Esophagus squamous epithelium (tissue), 5 donors: ENCODE results near the gene SLC25A51. TPM values are rescaled to one million over a fixed set of nuclear protein-coding genes. Genes with fewer than 3 reads are reported as not detected.

Experiments used
- DNase-seq: peaks from one replicate; lab custom pipeline; 2025; lab: John Stamatoyannopoulos, UW
- H3K27ac ChIP-seq, 4 donors: fragments of 200-600 bp; sonication (generic); one replicate each; pipeline ENCODE4 v1.5.1; 2016 to 2019; ENCODE audit warnings: mild to moderate bottlenecking in 1 of 4
- H3K27me3 ChIP-seq, 4 donors: fragments of 200-600 bp; sonication (generic); 1 replicate in 3 of 4; 2 replicates in 1 of 4; pipeline versions ENCODE4 v1.5.1 to v1.6.0; 2017 to 2021; ENCODE audit warnings: antibody characterized with exemption in 1 of 4
- H3K36me3 ChIP-seq, 3 donors: fragments of 200-600 bp; sonication (generic); one replicate each; pipeline ENCODE4 v1.5.1; 2016 to 2019
- H3K4me1 ChIP-seq, 3 donors: fragments of 200-600 bp; sonication (generic); one replicate each; pipeline ENCODE4 v1.5.1; 2017 to 2019
- H3K4me3 ChIP-seq, 4 donors: fragments of 200-600 bp; sonication (generic); 1 replicate in 3 of 4; 2 replicates in 1 of 4; pipeline ENCODE4 v1.5.1; 2016 to 2019; ENCODE audit warnings: mild to moderate bottlenecking in 2 of 4, moderate library complexity in 1 of 4
- H3K9me3 ChIP-seq, 3 donors: fragments of 200-600 bp; sonication (generic); one replicate each; pipeline ENCODE4 v1.5.1; 2016 to 2019
- CTCF ChIP-seq, 6 experiments: fragments of 450-650 bp in 4 of 6; fragments of 200-600 bp in 2 of 6; sonication (generic) in 2 of 6; IDR thresholded peaks; one replicate each; pipeline ENCODE4 v1.5.1; 2016 to 2019; ENCODE audit warnings: antibody characterized with exemption in 6 of 6, mild to moderate bottlenecking in 4 of 6, moderate library complexity in 4 of 6
- POLR2A ChIP-seq, 4 donors: fragments of 450-650 bp; IDR thresholded peaks; one replicate each; pipeline ENCODE4 v1.6.1; 2017; ENCODE audit warnings: antibody characterized with exemption in 4 of 4, mild to moderate bottlenecking in 4 of 4, moderate library complexity in 3 of 4
- WGBS, 2 donors: methylation state at CpG; one replicate each; pipeline ENCODE4 v1.1.5; 2018; 5-methylcytosine and 5-hydroxymethylcytosine counted together
- intact Hi-C: fragments of 100-400 bp; cut with DNase I; formaldehyde crosslinking; loops from one replicate; pipeline ENCODE4 v1.15.0; 2022
- total RNA-seq, 4 donors: library from RNA; depleted of rRNA; stranded (reverse); fragments of >200 nt; gene quantifications; one replicate each; pipeline ENCODE4 v1.1.0, GENCODE V29; 2016
- donor health status: DM: yes; HTN: yes; CAD: no.

Gene SLC25A51
- total RNA-seq, 4 donors from 2014 or later = 18.2 to 30.3 (median 20.3) TPM

GRCh38 chr9:37937366-37937765, 33.4 kb upstream of the SLC25A51 start:
- intact Hi-C loops = no loop called here
- WGBS, 2 donors = 78 to 93% methylated on average over 9 of the region's 9 CpGs
- DNase-seq = no peak
- H3K27me3 ChIP-seq = no peaks in the 10 kb centered on the region
- peak overlapping the region in 2 of 4 donors; percentile 26 to 43 for H3K27ac ChIP-seq
- H3K4me3 ChIP-seq = no peak overlapping the region
- H3K4me1 ChIP-seq = peaks cover 0 to 34% (median 19%) of the 10 kb centered on the region in 3 donors
- no peaks in the 10 kb centered on the region for H3K9me3 ChIP-seq
- H3K36me3 ChIP-seq = peaks cover 0 to 40% (median 0%) of the 10 kb centered on the region in 3 donors
- TF ChIP-seq POLR2A (IDR thresholded peaks at IDR 0.05) = no peak
- no peak for TF ChIP-seq CTCF (IDR thresholded peaks at IDR 0.05)

GRCh38 chr9:37936965-37937364, 33.0 kb upstream of the SLC25A51 start:
- intact Hi-C loops = no loop called here
- peaks cover 0 to 37% (median 0%) of the 10 kb centered on the region in 3 donors for H3K36me3 ChIP-seq
- H3K27me3 ChIP-seq = no peaks in the 10 kb centered on the region
- no peak for DNase-seq
- H3K4me1 ChIP-seq = peaks cover 0 to 32% (median 19%) of the 10 kb centered on the region in 3 donors
- WGBS, 2 donors = 29 to 48% methylated on average over 3 of the region's 4 CpGs
- no peaks in the 10 kb centered on the region for H3K9me3 ChIP-seq
- no peak overlapping the region for H3K27ac ChIP-seq
- no peak overlapping the region for H3K4me3 ChIP-seq
- TF ChIP-seq CTCF (IDR thresholded peaks at IDR 0.05) (no peak), POLR2A (IDR thresholded peaks at IDR 0.05) (no peak)

GRCh38 chr9:37936376-37936775, 32.4 kb upstream of the SLC25A51 start:
- Histone ChIP-seq H3K27me3 (no peaks in the 10 kb centered on the region), H3K4me3 (no peak overlapping the region), H3K36me3 (peaks cover 0 to 31% (median 0%) of the 10 kb centered on the region in 3 donors), H3K27ac (no peak overlapping the region), H3K4me1 (peaks cover 0 to 32% (median 19%) of the 10 kb centered on the region in 3 donors), H3K9me3 (no peaks in the 10 kb centered on the region)
- intact Hi-C loops = no loop called here
- DNase-seq = no peak
- WGBS, 2 donors = 70 to 71% methylated on average over 5 of the region's 5 CpGs
- TF ChIP-seq POLR2A (IDR thresholded peaks at IDR 0.05) (no peak), CTCF (IDR thresholded peaks at IDR 0.05) (no peak)

- no peak overlapping the region for H3K27ac ChIP-seq
- no peak for DNase-seq
- peaks cover 0 to 33% (median 20%) of the 10 kb centered on the region in 3 donors for H3K4me1 ChIP-seq
- H3K4me3 ChIP-seq = no peak overlapping the region
- no peaks in the 10 kb centered on the region for H3K9me3 ChIP-seq
- H3K27me3 ChIP-seq = no peaks in the 10 kb centered on the region
- 87 to 90% methylated on average over 9 to 13 of the region's 14 CpGs for WGBS, 2 donors
- intact Hi-C loops = no loop called here
- TF ChIP-seq CTCF (IDR thresholded peaks at IDR 0.05) (no peak), POLR2A (IDR thresholded peaks at IDR 0.05) (no peak)
- peaks cover 0 to 20% (median 0%) of the 10 kb centered on the region in 3 donors for H3K36me3 ChIP-seq
Measured at GRCh38 chr9:37935096-37935495, 31.2 kb upstream of the SLC25A51 start.

- Histone ChIP-seq H3K9me3 (no peaks in the 10 kb centered on the region), H3K27ac (no peak overlapping the region), H3K36me3 (peaks cover 0 to 28% (median 6%) of the 10 kb centered on the region in 3 donors), H3K4me1 (peaks cover 0 to 36% (median 22%) of the 10 kb centered on the region in 3 donors), H3K4me3 (no peak overlapping the region), H3K27me3 (no peaks in the 10 kb centered on the region)
- intact Hi-C loops = no loop called here
- no peak for TF ChIP-seq CTCF (IDR thresholded peaks at IDR 0.05)
- TF ChIP-seq POLR2A (IDR thresholded peaks at IDR 0.05) = no peak
- 91 to 94% methylated on average over 5 of the region's 5 CpGs for WGBS, 2 donors
- DNase-seq = no peak
Measured at GRCh38 chr9:37931592-37931991, 27.7 kb upstream of the SLC25A51 start.
